Measurements from ENCODE around the gene ATF7IP.
A peak's percentile ranks its signal among the peaks of the same experiment; 100 is the strongest.

ATF7IP gene

DNA sequence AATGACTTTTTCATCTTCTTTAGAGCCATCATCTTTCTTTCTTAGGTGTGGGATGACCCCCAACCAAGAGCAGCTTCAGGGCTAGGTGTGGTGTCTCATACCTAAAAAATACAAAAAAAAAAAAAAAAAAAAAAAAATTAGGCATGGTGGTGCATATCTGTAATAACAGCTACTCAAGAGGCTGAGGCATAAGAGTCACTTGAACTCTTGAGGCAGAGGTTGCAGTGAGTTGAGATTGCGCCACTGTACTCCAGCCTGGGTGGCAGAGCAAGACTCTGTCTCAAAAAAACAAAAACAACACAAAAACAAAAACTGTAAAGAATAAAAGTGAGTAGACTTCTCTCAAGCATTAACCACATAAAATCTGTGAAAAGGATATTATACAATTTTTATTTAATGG is 8.0 kb upstream of the ATF7IP start:
- Histone ChIP-seq H3K27ac (ENCODE audit: extremely low read depth, low read depth, low read length) (no peak overlapping the region), H3K4me3 (ENCODE audit: low read depth, low read length) (no peak overlapping the region), H3K36me3 (ENCODE audit: control insufficient read depth in 2 of 2, insufficient read depth in 1 of 2, low read length in 2 of 2) (no peaks in the 10 kb centered on the region; a peak in 1 of 3 replicates), H3K4me1 (ENCODE audit: control insufficient read depth, insufficient read depth, low read length) (no peaks in the 10 kb centered on the region), H3K9me3 (ENCODE audit: control insufficient read depth, insufficient read depth, low read depth, low read length) (no peaks in the 10 kb centered on the region)
- TF ChIP-seq ZNF174 (tag by site-specific recombination; IDR thresholded peaks at IDR 0.05) (no peak), ZNF660 (tag by site-specific recombination; IDR thresholded peaks at IDR 0.05) (no peak), SP2 (tag by site-specific recombination; IDR thresholded peaks at IDR 0.05) (no peak), ZNF133 (tag by site-specific recombination; IDR thresholded peaks at IDR 0.05) (no peak), ZFP41 (tag by site-specific recombination; IDR thresholded peaks at IDR 0.05; ENCODE audit: borderline replicate concordance) (no peak)
- POLR2A ChIA-PET: no interaction called here
- CTCF ChIA-PET: no interaction called here

- H3K4me3 ChIP-seq (ENCODE audit: low read depth, low read length): no peak overlapping the region
- H3K9me3 ChIP-seq (ENCODE audit: control insufficient read depth, insufficient read depth, low read depth, low read length): no peaks in the 10 kb centered on the region
- no peaks in the 10 kb centered on the region for H3K36me3 ChIP-seq (ENCODE audit: control insufficient read depth in 2 of 2, insufficient read depth in 1 of 2, low read length in 2 of 2)
- no peak for TF ChIP-seq ZNF292 (tag by site-specific recombination; IDR thresholded peaks at IDR 0.05; ENCODE audit: borderline replicate concordance, low read depth)
- no peak for TF ChIP-seq ZBTB20 (tag by site-specific recombination; IDR thresholded peaks at IDR 0.05)
- TF ChIP-seq SALL2 (tag by site-specific recombination; IDR thresholded peaks at IDR 0.05; ENCODE audit: borderline replicate concordance): no peak
- TF ChIP-seq, protein P1, sequence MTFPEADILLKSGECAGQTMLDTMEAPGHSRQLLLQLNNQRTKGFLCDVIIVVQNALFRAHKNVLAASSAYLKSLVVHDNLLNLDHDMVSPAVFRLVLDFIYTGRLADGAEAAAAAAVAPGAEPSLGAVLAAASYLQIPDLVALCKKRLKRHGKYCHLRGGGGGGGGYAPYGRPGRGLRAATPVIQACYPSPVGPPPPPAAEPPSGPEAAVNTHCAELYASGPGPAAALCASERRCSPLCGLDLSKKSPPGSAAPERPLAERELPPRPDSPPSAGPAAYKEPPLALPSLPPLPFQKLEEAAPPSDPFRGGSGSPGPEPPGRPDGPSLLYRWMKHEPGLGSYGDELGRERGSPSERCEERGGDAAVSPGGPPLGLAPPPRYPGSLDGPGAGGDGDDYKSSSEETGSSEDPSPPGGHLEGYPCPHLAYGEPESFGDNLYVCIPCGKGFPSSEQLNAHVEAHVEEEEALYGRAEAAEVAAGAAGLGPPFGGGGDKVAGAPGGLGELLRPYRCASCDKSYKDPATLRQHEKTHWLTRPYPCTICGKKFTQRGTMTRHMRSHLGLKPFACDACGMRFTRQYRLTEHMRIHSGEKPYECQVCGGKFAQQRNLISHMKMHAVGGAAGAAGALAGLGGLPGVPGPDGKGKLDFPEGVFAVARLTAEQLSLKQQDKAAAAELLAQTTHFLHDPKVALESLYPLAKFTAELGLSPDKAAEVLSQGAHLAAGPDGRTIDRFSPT (tag by site-specific recombination; IDR thresholded peaks at IDR 0.05): no peak
- no peak for TF ChIP-seq BCL11A (tag by site-specific recombination; IDR thresholded peaks at IDR 0.05; ENCODE audit: low read depth)
- TF ChIP-seq ZNF121 (tag by site-specific recombination; IDR thresholded peaks at IDR 0.05): no peak
- no peak for TF ChIP-seq ZNF521 (tag by site-specific recombination; IDR thresholded peaks at IDR 0.05)
- TF ChIP-seq PRDM1 (tag by site-specific recombination; IDR thresholded peaks at IDR 0.05): no peak
- no peak for TF ChIP-seq ZNF704 (tag by site-specific recombination; IDR thresholded peaks at IDR 0.05)
- no peak for TF ChIP-seq ZIC2 (tag by site-specific recombination; IDR thresholded peaks at IDR 0.05)
- no peak for TF ChIP-seq ZXDB (tag by site-specific recombination; IDR thresholded peaks at IDR 0.05)
- no peak for TF ChIP-seq ZNF654 (tag by site-specific recombination; IDR thresholded peaks at IDR 0.05; ENCODE audit: low read depth)
- no peak overlapping the region for H3K27ac ChIP-seq (ENCODE audit: extremely low read depth, low read depth, low read length)
- ChIA-PET CTCF (no interaction called here), POLR2A (no interaction called here)
- no peaks in the 10 kb centered on the region for H3K4me1 ChIP-seq (ENCODE audit: control insufficient read depth, insufficient read depth, low read length)
These were observed 3.1 kb upstream of the ATF7IP start for GRCh38 chr12:14362352-14362751.

DNA sequence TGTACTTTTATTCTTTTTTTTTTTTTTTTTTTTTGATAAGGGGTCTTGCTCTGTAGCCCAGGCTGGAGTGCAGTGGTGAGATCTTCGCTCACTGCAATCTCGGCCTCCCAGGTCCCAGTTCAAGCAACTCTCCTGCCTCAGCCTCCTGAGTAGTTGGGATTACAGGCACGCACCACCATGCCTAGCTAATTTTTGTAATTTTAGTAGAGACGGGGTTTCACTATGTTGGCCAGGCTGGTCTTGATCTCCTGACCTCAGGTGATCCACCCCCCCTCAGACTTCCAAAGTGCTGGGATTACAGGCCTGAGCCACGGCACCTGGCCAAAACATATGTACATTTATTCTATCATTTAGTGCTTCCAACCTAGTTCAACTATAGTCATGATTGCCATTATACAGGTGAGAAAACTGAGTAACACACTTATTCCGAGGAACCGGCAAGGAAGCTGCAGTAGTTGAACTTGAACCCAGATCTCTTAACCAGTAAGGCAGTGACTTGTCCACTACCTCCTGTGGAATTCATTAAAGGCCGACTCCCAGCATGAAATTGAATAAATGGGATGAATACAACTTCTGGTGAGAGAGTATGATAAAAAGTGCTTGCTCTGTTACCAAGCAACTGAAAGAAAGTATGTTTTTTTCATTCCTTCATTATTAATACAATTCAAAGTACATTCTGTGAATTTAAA is 755 bp upstream of the ATF7IP start:
- peak overlapping the region; percentile 74 for H3K4me3 ChIP-seq (ENCODE audit: low read depth, low read length)
- POLR2A ChIA-PET: interaction anchor here (0.5 to 2.1 kb wide), 13 partner anchors 12 to 514 kb away, joined by 3 to 26 read pairs (median 6); no protein-coding TSS in a partner anchor
- H3K9me3 ChIP-seq (ENCODE audit: control insufficient read depth, insufficient read depth, low read depth, low read length): no peaks in the 10 kb centered on the region
- peaks cover 3 to 7% of the 10 kb centered on the region in 2 experiments; a peak in 2 of 3 replicates for H3K36me3 ChIP-seq (ENCODE audit: control insufficient read depth in 2 of 2, insufficient read depth in 1 of 2, low read length in 2 of 2)
- CTCF ChIA-PET: interaction anchor here (0.9 to 2.4 kb wide), 7 partner anchors 20 to 127 kb away, joined by 4 to 14 read pairs (median 7); no protein-coding TSS in a partner anchor
- no peak for TF ChIP-seq ZNF394 (tag by site-specific recombination; IDR thresholded peaks at IDR 0.05; ENCODE audit: borderline replicate concordance)
- TF ChIP-seq ZNF26 (tag by site-specific recombination; IDR thresholded peaks at IDR 0.05): no peak
- 0 out of 2 replicates have a peak, but pooled peaks have one; percentile 10 for TF ChIP-seq ZNF513 (tag by site-specific recombination; IDR thresholded peaks at IDR 0.05)
- no peak for TF ChIP-seq ZNF174 (tag by site-specific recombination; IDR thresholded peaks at IDR 0.05)
- TF ChIP-seq GFI1B (tag by site-specific recombination; IDR thresholded peaks at IDR 0.05): no peak
- no peak overlapping the region; the same call in 1 of the 2 replicates for H3K27ac ChIP-seq (ENCODE audit: extremely low read depth, low read depth, low read length)
- H3K4me1 ChIP-seq (ENCODE audit: control insufficient read depth, insufficient read depth, low read length): peaks cover 3% of the 10 kb centered on the region; the same call in 1 of the 2 replicates
